CD1c-positive myeloid dendritic cell (primary cell): ENCODE results near the gene PCYT2.
"Not testable (repeated sequence)": the region's sequence is repeated elsewhere in the genome, so short reads cannot be mapped to it uniquely, and the experiment has no call there.

Source experiments
- DNase-seq: peaks from one replicate; pipeline ENCODE4 v3.0.0-alpha.2; 2016; ENCODE audit errors: extremely low spot score

PCYT2 gene

GRCh38 chr17:81927653-81928543, 16.7 kb upstream of the PCYT2 start, which contains the start of gene MAFG:
Gene MAFG, minus strand, starts transcription at chr17:81927735. Its CDS starts 4,550 bp downstream, at chr17:81923185.
- DNase-seq, result peak; percentile 98

GRCh38 chr17:81927152-81927652, 16.0 kb upstream of the PCYT2 start:
- no peak for DNase-seq

DNA sequence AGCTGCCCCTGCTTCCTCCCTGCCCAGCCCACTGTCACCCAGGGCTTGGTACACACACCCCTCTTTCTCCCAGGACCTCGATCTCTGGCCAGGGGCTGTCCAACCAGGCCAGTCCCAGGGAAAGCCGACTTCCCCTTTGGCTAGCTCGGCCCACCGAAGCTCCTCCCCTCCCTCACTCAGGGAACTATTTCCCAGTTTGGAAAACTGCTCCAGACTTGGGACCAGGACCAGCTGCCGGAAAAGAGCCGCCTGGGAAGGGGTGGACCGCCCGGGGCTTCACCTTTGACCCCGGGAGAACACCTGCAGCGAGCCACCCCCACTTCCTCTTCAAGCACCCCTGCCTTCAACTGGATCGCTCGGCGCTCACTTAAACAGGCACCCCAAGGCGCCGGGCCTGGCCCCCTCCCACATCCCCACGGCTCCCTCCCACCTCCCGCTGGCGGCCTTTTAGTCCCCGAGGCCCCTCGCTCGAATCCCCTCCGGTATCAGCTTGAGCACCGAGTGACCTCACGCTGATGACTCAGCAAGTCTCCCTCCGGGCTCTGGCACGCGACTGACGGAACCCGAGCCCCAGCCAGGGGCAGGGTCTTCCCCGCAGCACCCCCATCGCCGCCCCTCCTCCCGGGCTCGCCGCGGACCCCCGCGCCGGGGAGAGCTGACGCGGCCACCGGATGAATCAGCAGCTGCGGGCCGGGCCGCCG, 15.4 kb upstream of the PCYT2 start:
- DNase-seq, result peak; percentile 84

GRCh38 chr17:81925860-81926450, 14.8 kb upstream of the PCYT2 start:
- DNase-seq, result no peak

DNA sequence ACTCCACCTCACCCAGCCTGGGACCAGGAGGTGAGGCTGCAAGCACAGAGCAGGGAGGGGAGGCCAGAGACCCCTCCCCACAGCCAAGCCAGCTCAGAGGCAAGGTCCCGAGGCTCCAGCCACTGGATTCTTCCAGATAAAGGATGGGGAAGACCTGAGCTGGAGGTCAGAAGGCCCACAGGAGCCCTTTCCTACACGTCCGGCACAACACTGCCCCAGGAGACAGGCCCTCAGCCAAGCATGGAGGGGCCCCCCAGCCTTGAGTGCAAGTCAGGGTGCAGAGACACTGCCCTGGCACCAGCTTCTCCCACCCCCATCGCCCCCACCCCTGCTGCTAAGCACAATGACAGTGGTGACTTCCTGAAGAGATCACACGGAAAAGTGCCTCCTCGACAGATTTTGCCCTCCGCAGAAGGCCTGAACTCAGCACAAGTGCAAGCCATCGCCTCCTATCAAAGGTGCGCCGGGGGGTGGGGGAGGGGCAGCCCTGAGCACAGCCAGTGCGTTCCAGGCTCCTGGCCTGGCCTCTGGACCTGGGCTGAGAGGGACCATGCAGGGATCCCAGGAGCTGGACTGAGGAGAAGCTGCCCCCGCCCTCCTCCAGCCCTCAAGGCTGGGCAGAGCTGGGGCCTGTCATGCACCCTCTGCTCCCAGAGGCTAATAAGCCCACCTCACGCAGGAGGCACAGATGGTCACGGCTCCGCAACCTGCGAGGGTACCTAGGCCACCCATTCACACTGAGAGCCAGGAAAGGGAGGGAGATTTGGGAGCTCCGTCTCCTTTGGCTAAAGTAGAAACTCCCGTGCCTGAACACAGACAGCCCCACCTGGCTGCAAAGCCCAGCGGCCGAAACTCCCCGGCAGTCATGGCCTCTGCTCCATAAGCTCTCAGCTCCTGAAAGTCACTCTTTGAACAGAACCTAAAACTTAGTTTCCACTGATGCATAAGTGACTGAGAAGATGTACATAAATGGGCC, 13.6 kb upstream of the PCYT2 start:
- DNase-seq, result no peak

DNA sequence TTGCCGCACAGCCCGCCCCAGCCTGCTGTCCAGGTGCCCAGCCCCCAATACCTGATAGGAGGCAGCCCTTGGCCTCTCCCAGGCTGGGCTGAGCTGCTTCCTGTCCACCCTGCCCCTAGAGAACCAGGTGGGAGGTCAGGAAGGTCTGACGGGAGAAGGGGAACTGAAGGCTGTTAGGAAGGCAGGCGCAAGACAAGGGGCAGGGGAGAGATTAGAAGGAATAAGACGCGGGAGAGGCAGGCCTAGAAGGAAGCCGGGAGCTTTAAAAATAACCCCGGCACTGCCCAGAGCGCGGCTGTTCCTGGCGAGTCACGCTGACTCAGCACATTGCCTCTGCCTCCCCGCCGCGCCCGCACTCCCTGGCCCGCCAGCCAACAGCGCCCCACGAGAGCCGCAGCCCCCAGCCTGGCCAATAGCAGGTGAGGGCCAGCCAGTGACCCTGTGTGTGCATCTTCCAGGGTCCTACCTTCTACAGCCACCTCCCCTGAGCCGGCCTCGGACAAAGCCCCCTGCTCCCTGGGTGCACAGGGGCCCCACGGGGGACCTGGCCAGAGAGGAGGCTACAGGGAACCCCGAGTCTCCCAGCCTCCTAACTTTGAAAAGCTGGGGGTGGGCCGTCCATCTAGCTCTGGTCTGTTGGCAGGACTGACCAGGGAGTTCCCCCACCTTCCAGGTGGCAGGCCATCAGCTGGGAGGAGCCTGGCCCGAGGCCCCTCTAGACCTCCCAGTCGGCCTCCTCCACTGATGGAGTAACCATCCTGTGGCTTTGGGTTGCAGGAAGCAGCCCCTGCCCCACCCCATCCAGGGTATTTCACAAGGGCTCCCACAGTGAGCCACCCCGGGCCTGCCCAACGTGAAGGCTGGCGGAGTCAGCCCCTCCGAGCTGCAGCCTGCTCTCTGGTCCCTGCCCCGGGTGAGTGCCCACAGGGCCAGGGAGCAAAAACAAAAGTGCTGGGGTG, 12.4 kb upstream of the PCYT2 start:
- DNase-seq, result peak; percentile 82

DNA sequence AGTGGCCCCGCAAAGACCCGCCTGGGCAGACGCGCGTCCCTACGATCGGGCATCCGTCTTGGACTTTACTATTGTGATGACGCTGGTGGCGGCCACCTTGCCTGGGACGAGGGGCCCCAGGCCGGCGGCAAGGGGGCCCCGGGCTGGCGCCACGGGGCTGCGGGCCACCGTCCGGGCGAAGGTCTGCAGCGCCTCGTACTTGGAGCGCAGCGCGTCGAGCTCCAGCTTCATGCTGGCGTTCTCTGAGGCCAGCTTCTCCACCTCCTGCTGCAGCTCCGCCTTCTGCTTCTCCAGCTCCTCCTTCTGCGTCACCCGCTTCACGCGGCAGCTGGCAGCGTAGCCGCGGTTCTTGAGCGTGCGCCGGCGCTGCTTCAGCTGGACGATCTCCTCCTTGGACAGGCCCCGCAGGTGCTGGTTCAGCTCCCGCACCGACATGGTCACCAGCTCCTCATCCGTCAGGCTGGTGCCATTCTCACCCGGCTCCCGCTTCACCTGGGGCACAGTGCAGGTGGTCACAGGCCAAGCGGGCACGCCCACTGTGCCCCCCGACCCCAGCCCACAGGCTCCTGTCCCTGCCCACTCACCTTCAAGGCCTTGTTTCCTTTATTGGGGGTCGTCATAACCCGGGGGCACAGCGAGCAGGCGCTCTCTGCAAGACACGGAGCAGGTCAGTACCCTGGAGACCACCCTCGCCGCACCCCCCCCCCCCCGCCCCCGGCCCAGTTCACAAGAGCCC, 11.5 kb upstream of the PCYT2 start:
- no peak for DNase-seq

DNA sequence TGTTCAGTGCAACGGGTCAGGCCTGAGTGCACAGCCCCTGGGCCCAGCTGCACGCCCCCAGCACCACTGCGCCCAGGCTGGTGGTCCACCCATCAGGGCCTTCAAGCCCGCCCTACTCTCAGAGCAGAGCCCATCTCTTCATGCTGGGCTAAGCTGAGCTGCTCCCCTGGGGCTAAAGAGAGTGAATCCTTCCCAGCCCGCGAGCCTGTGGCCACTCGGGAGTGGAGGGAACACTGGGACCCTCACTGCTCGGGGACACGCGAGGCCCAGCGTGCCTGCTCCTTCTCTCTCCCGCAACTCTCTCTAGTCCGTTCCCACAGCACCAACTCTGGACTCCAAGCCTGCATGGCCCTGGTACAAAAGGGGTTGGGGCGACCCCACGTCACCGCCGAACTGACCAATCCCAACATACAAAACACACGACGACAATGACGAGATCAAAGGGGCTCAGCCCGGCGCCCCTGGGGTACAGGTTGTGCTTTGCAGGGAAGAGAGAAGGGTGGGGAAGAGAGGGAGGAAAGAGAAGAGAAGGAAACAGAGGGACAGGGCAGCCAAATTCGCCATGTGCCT, 10.9 kb upstream of the PCYT2 start:
- DNase-seq, result no peak

GRCh38 chr17:81921537-81921862, 10.3 kb upstream of the PCYT2 start:
- no peak for DNase-seq

DNA sequence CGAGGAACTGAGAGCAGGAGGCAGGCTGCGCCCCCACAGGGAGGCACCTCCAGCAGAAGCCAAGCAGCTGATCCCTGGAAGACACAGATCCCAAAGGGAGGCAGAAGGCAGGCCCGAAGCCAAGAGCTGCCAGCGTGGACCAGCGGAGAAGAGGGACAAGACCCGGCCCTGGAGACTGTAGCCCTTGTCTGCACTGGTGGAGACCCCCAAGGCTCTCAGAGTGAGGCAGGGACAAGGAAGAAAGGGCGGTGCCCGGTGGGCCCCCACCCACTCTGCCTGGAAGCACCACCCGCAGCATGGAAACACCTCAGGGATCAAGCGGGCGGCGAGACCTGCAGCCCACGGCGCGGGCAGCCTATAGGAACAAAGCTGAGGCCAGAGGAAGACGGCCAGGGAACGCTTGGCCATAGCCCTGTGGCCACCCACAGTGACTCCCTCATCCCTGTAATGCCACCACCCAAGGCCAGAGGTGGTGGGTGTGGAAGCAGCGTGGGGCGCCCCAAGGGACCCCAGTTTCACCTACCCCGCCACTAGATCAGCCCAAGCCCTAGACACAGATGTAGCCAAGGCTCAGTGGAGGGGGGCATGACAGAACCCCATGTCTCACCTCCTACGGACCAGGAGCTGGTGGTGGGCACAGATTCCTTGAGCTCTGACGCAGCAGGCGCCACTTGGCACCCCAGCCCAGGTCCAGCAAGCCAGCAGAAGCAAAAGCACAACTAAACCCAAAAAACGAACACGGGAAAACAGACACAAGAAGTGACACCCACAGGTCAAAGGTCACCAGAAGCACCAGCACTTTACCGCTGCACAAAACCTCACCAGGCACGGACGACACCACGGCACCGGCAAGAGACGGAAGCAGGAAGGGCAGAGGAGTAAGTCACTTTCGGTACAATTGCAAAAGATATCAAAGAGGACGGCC, 9.7 kb upstream of the PCYT2 start:
- DNase-seq, result peak; percentile 84

DNA sequence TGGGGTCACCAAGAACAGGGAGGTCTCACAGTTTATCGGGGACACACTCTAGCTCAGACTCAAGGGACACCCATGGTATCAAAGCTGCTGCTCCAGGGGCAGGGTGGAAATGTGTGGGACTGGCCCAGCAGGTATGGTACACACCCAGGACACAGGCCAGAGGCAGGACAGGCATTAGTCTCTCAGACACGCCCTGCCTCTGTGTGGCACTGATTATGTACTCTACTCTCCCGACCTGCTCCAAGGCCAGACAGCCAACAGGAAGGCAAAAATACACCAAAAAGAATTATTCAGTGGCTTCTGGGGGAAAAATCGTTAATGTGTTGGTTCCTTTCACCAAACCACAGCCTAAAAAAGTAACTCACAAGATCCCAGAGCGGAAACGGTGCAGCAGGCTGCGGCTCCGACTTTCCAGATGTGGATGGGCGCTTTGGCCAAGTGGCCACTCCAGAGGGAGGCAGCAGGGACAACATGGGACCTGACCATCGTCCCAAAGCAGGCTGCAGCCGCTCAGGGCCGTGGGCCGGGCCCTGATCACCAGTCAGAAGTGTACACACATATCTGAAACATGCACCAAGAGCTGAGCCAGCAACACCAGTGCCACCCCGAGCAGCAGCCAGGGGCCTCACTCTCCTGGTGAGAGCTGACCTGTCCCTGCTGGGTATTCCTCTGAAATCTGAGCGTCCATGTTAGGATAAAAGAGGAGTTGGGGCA, 7.8 kb upstream of the PCYT2 start:
- no peak for DNase-seq

DNA sequence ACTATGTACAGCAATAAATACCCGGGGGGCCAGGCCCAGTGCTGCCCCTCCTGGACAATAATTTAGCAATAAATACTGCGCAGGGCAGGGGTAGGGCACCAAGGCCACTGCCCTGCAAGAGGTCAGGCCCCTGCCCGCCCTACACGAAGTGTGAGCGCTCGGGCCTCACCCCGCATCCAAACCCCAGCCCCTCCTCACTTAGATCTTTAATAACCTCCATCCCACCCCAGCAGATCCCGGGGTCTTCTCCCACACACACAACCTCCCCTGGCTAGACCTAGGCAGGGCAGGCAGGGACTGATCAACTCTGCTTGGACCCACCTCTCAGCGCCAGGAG, 7.1 kb upstream of the PCYT2 start:
- not testable (repeated sequence) for DNase-seq

DNA sequence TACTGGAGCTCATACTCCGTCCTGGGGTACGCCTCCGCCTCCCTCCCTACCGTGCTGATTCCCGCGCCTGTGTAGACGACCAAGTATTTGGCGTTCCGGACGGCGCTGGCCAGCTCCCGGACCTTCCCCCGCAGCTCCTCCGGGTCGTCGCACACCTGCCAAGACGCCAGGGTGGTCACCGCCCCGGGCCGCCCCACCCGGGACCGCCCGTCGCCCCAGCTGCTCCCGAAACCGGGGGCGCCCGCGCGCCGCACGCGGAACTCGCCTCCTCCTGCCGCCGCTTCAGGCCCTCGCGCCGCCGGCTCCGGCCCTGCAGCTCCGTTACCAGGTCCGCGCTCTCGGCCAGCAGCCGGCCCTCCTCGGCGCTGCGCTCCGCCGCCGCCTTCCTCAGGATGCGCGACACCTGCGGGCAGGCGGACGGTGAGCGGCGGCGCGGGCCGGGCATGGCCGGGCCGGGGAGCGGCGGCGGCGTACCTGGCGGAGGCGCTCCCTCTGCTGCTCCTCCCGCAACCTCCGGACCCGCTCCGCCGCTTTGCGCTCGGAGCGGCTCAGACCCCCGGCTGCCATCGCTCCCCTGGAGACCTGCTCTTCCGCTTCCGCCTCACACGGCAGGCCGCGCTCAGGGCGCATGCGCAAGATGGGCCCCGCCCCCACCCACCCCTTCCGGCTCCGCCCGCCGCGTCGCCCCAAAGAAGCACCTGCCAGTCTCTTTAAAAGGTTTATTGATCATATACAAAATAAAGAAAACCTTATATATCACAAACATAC, 6.5 kb upstream of the PCYT2 start, which contains the start of gene SIRT7:
Gene SIRT7, minus strand, starts transcription at position 612 of the 768 bp plus-strand sequence. Its CDS starts 45 bp downstream, at position 567.
- peak; percentile 94 for DNase-seq

DNA sequence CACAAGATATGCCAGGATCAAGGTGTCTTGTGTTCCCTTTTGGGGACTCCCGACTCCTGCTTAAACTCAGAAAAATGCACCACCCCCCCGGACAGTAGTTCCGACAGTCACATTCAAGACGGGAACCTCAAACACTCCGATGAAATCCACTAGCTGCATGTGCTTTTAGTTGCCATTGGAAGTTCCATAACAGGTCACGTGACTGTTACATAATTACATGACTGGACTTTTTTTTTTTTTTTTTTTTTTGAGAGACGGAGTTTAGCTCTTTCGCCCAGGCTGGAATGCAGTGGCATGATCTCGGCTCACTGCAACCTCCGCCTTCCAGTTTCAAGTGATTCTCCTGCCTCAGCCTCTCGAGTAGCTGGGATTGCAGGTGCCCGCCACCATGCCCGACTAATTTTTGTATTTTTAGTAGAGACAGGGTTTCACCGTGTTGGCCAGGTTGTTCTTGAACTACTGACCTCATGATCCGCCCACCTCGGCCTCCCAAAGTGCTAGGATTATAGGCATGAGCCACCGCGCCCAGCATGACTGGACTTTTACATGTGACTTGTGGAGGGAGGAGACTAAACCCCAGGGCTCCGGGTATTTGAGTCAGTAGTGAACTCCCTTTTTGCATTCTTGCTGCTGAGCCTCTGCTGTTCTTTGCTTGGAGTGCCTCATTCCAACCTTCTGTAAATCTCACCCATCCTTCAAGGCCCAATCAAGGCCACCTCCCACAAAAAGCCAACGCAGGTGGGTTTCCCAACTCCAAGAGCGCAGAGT, 5.2 kb upstream of the PCYT2 start:
- peak; percentile 68 for DNase-seq

DNA sequence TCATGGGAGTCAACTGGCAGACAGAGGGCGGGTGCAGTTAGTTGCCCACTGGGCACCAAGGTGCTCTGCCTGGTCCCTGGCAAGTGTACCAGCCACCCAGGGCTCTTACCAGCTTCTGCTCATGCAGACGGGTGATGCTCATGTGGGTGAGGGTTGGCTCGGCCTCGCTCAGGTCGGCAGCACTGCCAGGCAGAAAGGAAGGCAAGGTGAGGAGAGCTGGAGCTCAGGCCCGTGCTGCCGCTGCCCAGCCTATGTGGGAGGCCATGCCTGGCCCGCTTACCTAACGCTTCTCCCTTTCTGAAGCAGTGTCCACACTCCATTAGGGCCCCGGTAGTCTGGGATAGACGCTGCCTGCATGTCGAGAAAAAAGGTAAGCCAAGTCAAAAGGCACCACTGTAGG, 4.1 kb upstream of the PCYT2 start:
- DNase-seq, result no peak
